ENCODE measurements around the gene SERGEF.

DNA sequence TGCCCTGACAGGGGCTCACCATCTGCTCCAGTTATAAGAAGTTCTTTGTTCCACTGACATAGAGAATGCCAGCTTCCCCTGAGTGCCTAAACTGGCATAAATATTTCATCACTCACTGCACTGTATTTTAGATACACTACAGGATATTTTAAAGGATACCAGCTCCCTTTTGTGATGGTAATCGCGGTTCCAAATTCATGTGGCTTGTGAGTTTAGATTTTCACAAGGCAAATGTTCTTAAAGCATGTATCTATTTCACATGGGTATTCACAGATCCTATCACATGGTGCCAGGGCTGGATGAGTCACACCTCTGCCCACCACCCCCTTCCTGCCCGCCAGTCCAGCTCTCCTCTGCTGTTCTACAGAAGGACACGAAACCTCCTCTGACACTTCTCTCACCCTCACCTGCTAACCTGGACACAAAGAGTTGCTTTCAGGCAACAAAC is 172.7 kb downstream of the SERGEF start:
- no peak for TF ChIP-seq POLR2A (IDR thresholded peaks at IDR 0.05)
- TF ChIP-seq, protein P1, sequence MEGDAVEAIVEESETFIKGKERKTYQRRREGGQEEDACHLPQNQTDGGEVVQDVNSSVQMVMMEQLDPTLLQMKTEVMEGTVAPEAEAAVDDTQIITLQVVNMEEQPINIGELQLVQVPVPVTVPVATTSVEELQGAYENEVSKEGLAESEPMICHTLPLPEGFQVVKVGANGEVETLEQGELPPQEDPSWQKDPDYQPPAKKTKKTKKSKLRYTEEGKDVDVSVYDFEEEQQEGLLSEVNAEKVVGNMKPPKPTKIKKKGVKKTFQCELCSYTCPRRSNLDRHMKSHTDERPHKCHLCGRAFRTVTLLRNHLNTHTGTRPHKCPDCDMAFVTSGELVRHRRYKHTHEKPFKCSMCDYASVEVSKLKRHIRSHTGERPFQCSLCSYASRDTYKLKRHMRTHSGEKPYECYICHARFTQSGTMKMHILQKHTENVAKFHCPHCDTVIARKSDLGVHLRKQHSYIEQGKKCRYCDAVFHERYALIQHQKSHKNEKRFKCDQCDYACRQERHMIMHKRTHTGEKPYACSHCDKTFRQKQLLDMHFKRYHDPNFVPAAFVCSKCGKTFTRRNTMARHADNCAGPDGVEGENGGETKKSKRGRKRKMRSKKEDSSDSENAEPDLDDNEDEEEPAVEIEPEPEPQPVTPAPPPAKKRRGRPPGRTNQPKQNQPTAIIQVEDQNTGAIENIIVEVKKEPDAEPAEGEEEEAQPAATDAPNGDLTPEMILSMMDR (IDR thresholded peaks at IDR 0.05) = no peak

Measured in heart left ventricle (tissue), 13 donors.